ENCODE measurements around the gene GSTO1. TPM values are rescaled to one million over a fixed set of nuclear protein-coding genes. Genes with fewer than 3 reads are reported as not detected.

The GSTO1 gene
- polyA plus RNA-seq, 1 donor (not counting 4 experiments of a cell fraction or from before 2014, with no cell fraction given): 338 TPM

GRCh38 chr10:104245066-104245632, 9.5 kb upstream of the GSTO1 start:
- Histone ChIP-seq H3K9ac (ENCODE audit: control insufficient read depth, extremely low read depth, insufficient read depth, low read length) (no peak overlapping the region), H3K4me3 (ENCODE audit: control insufficient read depth in 2 of 3, extremely low read depth in 1 of 3, insufficient read depth in 2 of 3, low read depth in 1 of 3, low read length in 3 of 3) (no peak overlapping the region), H3K27me3 (ENCODE audit: control insufficient read depth, extremely low read depth, insufficient read depth, low read length) (no peaks in the 10 kb centered on the region), H2AFZ (ENCODE audit: control insufficient read depth, low read length) (no peak overlapping the region), H3K9me1 (ENCODE audit: control insufficient read depth, extremely low read depth, insufficient read depth, low read length) (no peaks in the 10 kb centered on the region), H3K27ac (ENCODE audit: control insufficient read depth, insufficient read depth, low read length) (no peak overlapping the region), H3K79me2 (ENCODE audit: control insufficient read depth, insufficient read depth, low read length) (no peaks in the 10 kb centered on the region), H4K20me1 (ENCODE audit: control insufficient read depth, extremely low read depth, insufficient read depth, low read length) (no peaks in the 10 kb centered on the region), H3K9me3 (ENCODE audit: control insufficient read depth, low read depth, low read length) (no peaks in the 10 kb centered on the region), H3K36me3 (ENCODE audit: control insufficient read depth in 2 of 2, extremely low read depth in 1 of 2, insufficient read depth in 2 of 2, low read length in 2 of 2) (no peaks in the 10 kb centered on the region), H3K4me1 (ENCODE audit: control insufficient read depth, extremely low read depth, insufficient read depth, low read length) (peaks cover 4% of the 10 kb centered on the region), H3K4me2 (ENCODE audit: control insufficient read depth, extremely low read depth, insufficient read depth, low read depth, low read length) (no peak overlapping the region)
- FAIRE-seq (no peak), DNase-seq (ENCODE audit: low read depth, low spot score) (no peak)
- TF ChIP-seq CTCF (optimal IDR thresholded peaks at IDR 0.05 in 1 of 3, IDR thresholded peaks at IDR 0.05 in 1 of 3, conservative IDR thresholded peaks at IDR 0.05 in 1 of 3; ENCODE audit: extremely low read depth in 1 of 3, insufficient read depth in 2 of 3, low read length in 3 of 3): no peak
- TF ChIP-seq EZH2 (IDR thresholded peaks at IDR 0.05; ENCODE audit: low read length): no peak
- dilution Hi-C loops (cut with MboI; ENCODE audit: extremely low pct_ligation_motif_present, low sequenced_read_pairs): no loop called here

DNA sequence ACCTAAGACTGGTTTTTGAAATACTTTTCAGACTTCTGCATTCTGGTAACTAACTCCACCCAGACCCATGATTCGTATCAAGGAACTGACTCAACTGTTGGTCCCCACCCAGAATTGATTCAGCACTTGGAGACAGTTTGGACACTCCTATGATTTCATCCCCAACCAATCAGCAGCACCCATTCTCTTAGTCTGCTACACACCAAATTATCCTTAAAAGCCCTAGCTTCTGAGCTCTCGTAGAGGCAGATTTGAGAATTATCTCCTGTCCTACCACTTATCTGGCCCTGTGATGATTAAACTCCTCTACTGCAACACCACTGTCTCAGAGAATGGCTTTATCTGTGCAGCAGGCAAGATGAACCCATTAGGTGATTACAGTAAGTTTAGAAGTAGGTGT, 7.7 kb upstream of the GSTO1 start:
- no peaks in the 10 kb centered on the region for H3K79me2 ChIP-seq (ENCODE audit: control insufficient read depth, insufficient read depth, low read length)
- no peak overlapping the region for H3K9ac ChIP-seq (ENCODE audit: control insufficient read depth, extremely low read depth, insufficient read depth, low read length)
- dilution Hi-C loops (cut with MboI; ENCODE audit: extremely low pct_ligation_motif_present, low sequenced_read_pairs): no loop called here
- no peaks in the 10 kb centered on the region for H4K20me1 ChIP-seq (ENCODE audit: control insufficient read depth, extremely low read depth, insufficient read depth, low read length)
- no peaks in the 10 kb centered on the region for H3K9me3 ChIP-seq (ENCODE audit: control insufficient read depth, low read depth, low read length)
- H3K4me3 ChIP-seq (ENCODE audit: control insufficient read depth in 2 of 3, extremely low read depth in 1 of 3, insufficient read depth in 2 of 3, low read depth in 1 of 3, low read length in 3 of 3): no peak overlapping the region
- FAIRE-seq (no peak), DNase-seq (ENCODE audit: low read depth, low spot score) (no peak)
- no peaks in the 10 kb centered on the region for H3K36me3 ChIP-seq (ENCODE audit: control insufficient read depth in 2 of 2, extremely low read depth in 1 of 2, insufficient read depth in 2 of 2, low read length in 2 of 2)
- TF ChIP-seq EZH2 (IDR thresholded peaks at IDR 0.05; ENCODE audit: low read length) (no peak), CTCF (optimal IDR thresholded peaks at IDR 0.05 in 1 of 3, IDR thresholded peaks at IDR 0.05 in 1 of 3, conservative IDR thresholded peaks at IDR 0.05 in 1 of 3; ENCODE audit: extremely low read depth in 1 of 3, insufficient read depth in 2 of 3, low read length in 3 of 3) (no peak)
- no peaks in the 10 kb centered on the region for H3K9me1 ChIP-seq (ENCODE audit: control insufficient read depth, extremely low read depth, insufficient read depth, low read length)
- no peak overlapping the region for H3K4me2 ChIP-seq (ENCODE audit: control insufficient read depth, extremely low read depth, insufficient read depth, low read depth, low read length)
- H2AFZ ChIP-seq (ENCODE audit: control insufficient read depth, low read length): no peak overlapping the region
- no peak overlapping the region for H3K27ac ChIP-seq (ENCODE audit: control insufficient read depth, insufficient read depth, low read length)
- H3K4me1 ChIP-seq (ENCODE audit: control insufficient read depth, extremely low read depth, insufficient read depth, low read length): peaks cover 4% of the 10 kb centered on the region
- H3K27me3 ChIP-seq (ENCODE audit: control insufficient read depth, extremely low read depth, insufficient read depth, low read length): no peaks in the 10 kb centered on the region
